HepG2 (cell line): ENCODE data around the gene HSPB9. TPM values are rescaled to one million over a fixed set of nuclear protein-coding genes. Genes with fewer than 3 reads are reported as not detected.

Experiments used
- CHD2 ChIP-seq: IDR thresholded peaks from 2 replicates; pipeline ENCODE4 v1.6.1; 2011; ENCODE audit warnings: low read depth, low read length, improper control_type of control experiment
- KAT8 ChIP-seq: IDR thresholded peaks from 2 replicates; pipeline ENCODE4 v1.6.1; 2016; ENCODE audit warnings: missing genetic modification reagents, missing compliant biosample characterization
- MEF2D ChIP-seq: sonication (generic); formaldehyde crosslinking; IDR thresholded peaks from 2 replicates; pipeline ENCODE4 v1.5.1; 2020; ENCODE audit warnings: mild to moderate bottlenecking, missing genetic modification reagents
- NCOA2 ChIP-seq: sonication (generic); formaldehyde crosslinking; IDR thresholded peaks from 2 replicates; pipeline ENCODE4 v1.8.0; 2022; ENCODE audit warnings: inconsistent platforms
- NCOR1 ChIP-seq: fragments of 200-600 bp; sonication (generic); IDR thresholded peaks from 2 replicates; pipeline ENCODE4 v1.7.0; 2017; ENCODE audit warnings: antibody characterized with exemption, low read length, borderline replicate concordance
- NFE2 ChIP-seq: sonication (generic); formaldehyde crosslinking; IDR thresholded peaks from 2 replicates; pipeline ENCODE4 v1.4.0; 2020; ENCODE audit warnings: missing genetic modification reagents
- PTBP1 ChIP-seq: fragments of 200-400 bp; formaldehyde crosslinking; IDR thresholded peaks from 2 replicates; pipeline ENCODE4 v1.6.1; 2018; ENCODE audit warnings: low read length, low read depth; ENCODE audit not compliant: poor library complexity, severe bottlenecking
- SRF ChIP-seq: IDR thresholded peaks from 2 replicates; pipeline ENCODE4 v1.6.1; 2011; ENCODE audit warnings: mild to moderate bottlenecking, low read depth, low read length, moderate library complexity
- TBX3 ChIP-seq: fragments of 450-650 bp; IDR thresholded peaks from 2 replicates; pipeline ENCODE4 v1.6.1; 2017; ENCODE audit warnings: antibody characterized with exemption, mild to moderate bottlenecking, inconsistent platforms, borderline replicate concordance
- THAP11 ChIP-seq: IDR thresholded peaks from 2 replicates; pipeline ENCODE4 v1.6.1; 2016; ENCODE audit warnings: missing biosample characterization, missing genetic modification reagents
- ZC3H4 ChIP-seq: sonication (generic); formaldehyde crosslinking; IDR thresholded peaks from 2 replicates; pipeline ENCODE4 v1.4.0; 2020; ENCODE audit warnings: missing genetic modification reagents, borderline replicate concordance
- ZMYM2 ChIP-seq: sonication (generic); formaldehyde crosslinking; IDR thresholded peaks from 2 replicates; pipeline ENCODE4 v1.8.0; 2022; ENCODE audit warnings: mild to moderate bottlenecking, missing genetic modification reagents
- ZNF225 ChIP-seq: sonication (generic); formaldehyde crosslinking; IDR thresholded peaks from 2 replicates; pipeline ENCODE4 v1.4.0; 2020; ENCODE audit warnings: mild to moderate bottlenecking, missing genetic modification reagents
- ZNF33A ChIP-seq: sonication (generic); formaldehyde crosslinking; IDR thresholded peaks from 2 replicates; pipeline ENCODE4 v1.5.1; 2020; ENCODE audit warnings: missing genetic modification reagents, mild to moderate bottlenecking, moderate library complexity, borderline replicate concordance
- ZNF367 ChIP-seq: sonication (generic); formaldehyde crosslinking; IDR thresholded peaks from 2 replicates; pipeline ENCODE4 v1.4.0; 2020; ENCODE audit warnings: missing genetic modification reagents, borderline replicate concordance
- ZNF484 ChIP-seq: sonication (generic); formaldehyde crosslinking; IDR thresholded peaks from 2 replicates; pipeline ENCODE4 v1.5.1; 2020; ENCODE audit warnings: mild to moderate bottlenecking, low read depth, missing genetic modification reagents, borderline replicate concordance
- ZNF572 ChIP-seq: sonication (generic); formaldehyde crosslinking; IDR thresholded peaks from 2 replicates; pipeline ENCODE4 v1.5.1; 2020; ENCODE audit warnings: mild to moderate bottlenecking, missing genetic modification reagents
- ZNF850 ChIP-seq: sonication (generic); formaldehyde crosslinking; conservative IDR thresholded peaks from 2 replicates; pipeline ENCODE4 v1.9.0; 2021; ENCODE audit warnings: mild to moderate bottlenecking, missing genetic modification reagents
- ZSCAN25 ChIP-seq: sonication (generic); formaldehyde crosslinking; IDR thresholded peaks from 2 replicates; pipeline ENCODE4 v1.8.0; 2022; ENCODE audit warnings: mild to moderate bottlenecking, missing genetic modification reagents
- polyA plus RNA-seq, 8 experiments: library from polyadenylated mRNA; depleted of rRNA in 3 of 8; stranded (reverse) in 7 of 8; unstranded in 1 of 8; fragments of >200 nt; fragmentation: Illumina TruSeq in 4 of 8; extraction: Trizol in 4 of 8; gene quantifications; 2 replicates each; pipeline versions ENCODE4 v1.2.1 to v1.2.3, GENCODE V29; 2011 to 2016; ENCODE audit warnings: low read depth in 4 of 8, missing spikeins in 1 of 8, mixed read lengths in 1 of 8; ENCODE audit not compliant: insufficient read depth in 1 of 8
- total RNA-seq, 5 experiments: library from RNA; depleted of rRNA; stranded (reverse); fragments of >200 nt; fragmentation: Illumina TruSeq; extraction: Trizol; gene quantifications; 2 replicates each; pipeline ENCODE4 v1.2.3, GENCODE V29; 2016; ENCODE audit warnings: low read depth in 1 of 5
- TF ChIP-seq, protein P1 (sequence below): sonication (generic); formaldehyde crosslinking; IDR thresholded peaks from 2 replicates; pipeline ENCODE4 v1.4.0; 2020; ENCODE audit warnings: missing genetic modification reagents, borderline replicate concordance
- TF ChIP-seq, protein P2 (sequence below): sonication (generic); formaldehyde crosslinking; IDR thresholded peaks from 2 replicates; pipeline ENCODE4 v1.9.0; 2022; ENCODE audit warnings: missing genetic modification reagents, mild to moderate bottlenecking, borderline replicate concordance
- TF ChIP-seq, protein P3 (sequence below): sonication (generic); formaldehyde crosslinking; IDR thresholded peaks from 2 replicates; pipeline ENCODE4 v1.5.1; 2020; ENCODE audit warnings: mild to moderate bottlenecking, missing genetic modification reagents, moderate library complexity
- TF ChIP-seq, protein P4 (sequence below): sonication (generic); formaldehyde crosslinking; IDR thresholded peaks from 2 replicates; pipeline ENCODE4 v1.5.0; 2020; ENCODE audit warnings: missing genetic modification reagents, mild to moderate bottlenecking, borderline replicate concordance

Gene HSPB9
- total and polyA plus RNA-seq, 2 of the 13 experiments (the other 11 are each of a cell fraction or from before 2014, with no cell fraction given) = 0.05 to 0.24 TPM

DNA sequence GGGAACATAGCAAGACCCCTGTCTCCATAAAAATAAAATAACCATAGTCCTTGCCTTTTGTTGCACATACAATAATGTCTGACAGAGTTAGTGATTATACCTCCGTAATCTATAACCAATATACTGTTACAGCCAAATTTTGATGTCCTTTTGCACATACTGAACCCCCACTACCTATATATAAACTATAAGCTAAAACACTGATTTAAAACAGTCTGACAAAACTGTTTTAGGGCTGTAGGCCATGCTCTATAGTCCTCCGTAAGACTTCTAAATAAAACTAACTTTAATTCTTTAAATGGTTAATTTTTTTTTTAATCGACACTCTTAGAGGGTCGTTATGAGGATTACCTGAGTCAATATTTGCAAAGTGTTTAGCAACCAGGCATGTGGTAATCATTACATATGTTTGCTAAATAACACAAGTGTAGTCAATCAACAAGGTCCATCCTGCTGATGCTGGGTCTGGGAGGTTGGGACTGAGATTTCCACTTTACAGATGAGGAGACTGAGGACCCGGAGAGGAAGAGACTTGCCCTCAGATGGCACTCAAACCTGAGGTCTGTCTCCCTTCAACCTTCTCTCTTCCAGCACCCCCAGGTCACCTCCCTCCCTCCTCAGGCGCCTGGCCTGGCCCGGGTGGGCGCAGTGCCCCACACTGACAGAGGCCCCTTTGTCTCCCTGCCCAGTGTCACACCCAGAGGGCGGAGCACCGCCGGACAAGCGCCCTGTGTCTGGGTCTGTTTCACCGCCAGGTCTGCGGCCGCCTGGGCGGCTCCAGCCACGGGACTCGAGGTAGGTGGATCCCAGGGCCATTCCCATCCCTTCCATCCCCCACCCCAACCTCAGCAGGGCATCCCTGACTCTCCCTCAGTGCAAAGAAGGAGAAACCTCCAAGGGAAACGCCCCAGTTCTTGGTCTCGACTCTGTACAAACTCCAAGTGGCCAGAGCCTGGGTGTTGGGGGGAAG is 34.6 kb upstream of the HSPB9 start (continued):
- no peak for TF ChIP-seq MEF2D (CRISPR knock-in tag)
- no peak for TF ChIP-seq ZSCAN25 (CRISPR knock-in tag)
- TF ChIP-seq TBX3 = peak; percentile 74; the same call in 1 of the 2 replicates
- TF ChIP-seq, protein P1, sequence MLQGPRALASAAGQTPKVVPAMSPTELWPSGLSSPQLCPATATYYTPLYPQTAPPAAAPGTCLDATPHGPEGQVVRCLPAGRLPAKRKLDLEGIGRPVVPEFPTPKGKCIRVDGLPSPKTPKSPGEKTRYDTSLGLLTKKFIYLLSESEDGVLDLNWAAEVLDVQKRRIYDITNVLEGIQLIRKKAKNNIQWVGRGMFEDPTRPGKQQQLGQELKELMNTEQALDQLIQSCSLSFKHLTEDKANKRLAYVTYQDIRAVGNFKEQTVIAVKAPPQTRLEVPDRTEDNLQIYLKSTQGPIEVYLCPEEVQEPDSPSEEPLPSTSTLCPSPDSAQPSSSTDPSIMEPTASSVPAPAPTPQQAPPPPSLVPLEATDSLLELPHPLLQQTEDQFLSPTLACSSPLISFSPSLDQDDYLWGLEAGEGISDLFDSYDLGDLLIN = no peak
- TF ChIP-seq, protein P2, sequence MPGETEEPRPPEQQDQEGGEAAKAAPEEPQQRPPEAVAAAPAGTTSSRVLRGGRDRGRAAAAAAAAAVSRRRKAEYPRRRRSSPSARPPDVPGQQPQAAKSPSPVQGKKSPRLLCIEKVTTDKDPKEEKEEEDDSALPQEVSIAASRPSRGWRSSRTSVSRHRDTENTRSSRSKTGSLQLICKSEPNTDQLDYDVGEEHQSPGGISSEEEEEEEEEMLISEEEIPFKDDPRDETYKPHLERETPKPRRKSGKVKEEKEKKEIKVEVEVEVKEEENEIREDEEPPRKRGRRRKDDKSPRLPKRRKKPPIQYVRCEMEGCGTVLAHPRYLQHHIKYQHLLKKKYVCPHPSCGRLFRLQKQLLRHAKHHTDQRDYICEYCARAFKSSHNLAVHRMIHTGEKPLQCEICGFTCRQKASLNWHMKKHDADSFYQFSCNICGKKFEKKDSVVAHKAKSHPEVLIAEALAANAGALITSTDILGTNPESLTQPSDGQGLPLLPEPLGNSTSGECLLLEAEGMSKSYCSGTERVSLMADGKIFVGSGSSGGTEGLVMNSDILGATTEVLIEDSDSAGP (CRISPR knock-in tag) = peak; percentile 81; the same call in 1 of the 2 replicates
- no peak for TF ChIP-seq ZNF850 (CRISPR knock-in tag)
- no peak for TF ChIP-seq NFE2 (CRISPR knock-in tag)
- TF ChIP-seq SRF = no peak
- no peak for TF ChIP-seq ZNF367
- TF ChIP-seq KAT8 (CRISPR knock-in tag) = 0 out of 2 replicates have a peak, but pooled peaks have one; percentile 34
- TF ChIP-seq PTBP1 = peak; percentile 65
- TF ChIP-seq NCOA2 (CRISPR knock-in tag) = peak; percentile 81
- TF ChIP-seq NCOR1 = peak; percentile 86
- TF ChIP-seq, protein P3, sequence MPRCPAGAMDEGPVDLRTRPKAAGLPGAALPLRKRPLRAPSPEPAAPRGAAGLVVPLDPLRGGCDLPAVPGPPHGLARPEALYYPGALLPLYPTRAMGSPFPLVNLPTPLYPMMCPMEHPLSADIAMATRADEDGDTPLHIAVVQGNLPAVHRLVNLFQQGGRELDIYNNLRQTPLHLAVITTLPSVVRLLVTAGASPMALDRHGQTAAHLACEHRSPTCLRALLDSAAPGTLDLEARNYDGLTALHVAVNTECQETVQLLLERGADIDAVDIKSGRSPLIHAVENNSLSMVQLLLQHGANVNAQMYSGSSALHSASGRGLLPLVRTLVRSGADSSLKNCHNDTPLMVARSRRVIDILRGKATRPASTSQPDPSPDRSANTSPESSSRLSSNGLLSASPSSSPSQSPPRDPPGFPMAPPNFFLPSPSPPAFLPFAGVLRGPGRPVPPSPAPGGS = no peak
- TF ChIP-seq, protein P4, sequence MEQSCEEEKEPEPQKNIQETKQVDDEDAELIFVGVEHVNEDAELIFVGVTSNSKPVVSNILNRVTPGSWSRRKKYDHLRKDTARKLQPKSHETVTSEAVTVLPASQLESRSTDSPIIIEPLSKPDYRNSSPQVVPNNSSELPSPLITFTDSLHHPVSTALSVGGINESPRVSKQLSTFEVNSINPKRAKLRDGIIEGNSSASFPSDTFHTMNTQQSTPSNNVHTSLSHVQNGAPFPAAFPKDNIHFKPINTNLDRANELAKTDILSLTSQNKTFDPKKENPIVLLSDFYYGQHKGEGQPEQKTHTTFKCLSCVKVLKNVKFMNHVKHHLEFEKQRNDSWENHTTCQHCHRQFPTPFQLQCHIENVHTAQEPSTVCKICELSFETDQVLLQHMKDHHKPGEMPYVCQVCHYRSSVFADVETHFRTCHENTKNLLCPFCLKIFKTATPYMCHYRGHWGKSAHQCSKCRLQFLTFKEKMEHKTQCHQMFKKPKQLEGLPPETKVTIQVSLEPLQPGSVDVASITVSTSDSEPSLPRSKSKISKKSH (CRISPR knock-in tag) = no peak; the same call in 1 of the 2 replicates
- TF ChIP-seq ZC3H4 (CRISPR knock-in tag) = no peak
- no peak for TF ChIP-seq ZNF572 (CRISPR knock-in tag)
- no peak for TF ChIP-seq ZNF33A (CRISPR knock-in tag)
- no peak for TF ChIP-seq CHD2
- no peak for TF ChIP-seq THAP11 (CRISPR knock-in tag)
- no peak for TF ChIP-seq ZNF484 (CRISPR knock-in tag)
- peak; percentile 87 for TF ChIP-seq ZMYM2 (CRISPR knock-in tag)
- TF ChIP-seq ZNF225 (CRISPR knock-in tag) = 0 out of 2 replicates have a peak, but pooled peaks have one; percentile 24
